ENCODE measurements around the gene SH3GL2.

Gene SH3GL2

DNA sequence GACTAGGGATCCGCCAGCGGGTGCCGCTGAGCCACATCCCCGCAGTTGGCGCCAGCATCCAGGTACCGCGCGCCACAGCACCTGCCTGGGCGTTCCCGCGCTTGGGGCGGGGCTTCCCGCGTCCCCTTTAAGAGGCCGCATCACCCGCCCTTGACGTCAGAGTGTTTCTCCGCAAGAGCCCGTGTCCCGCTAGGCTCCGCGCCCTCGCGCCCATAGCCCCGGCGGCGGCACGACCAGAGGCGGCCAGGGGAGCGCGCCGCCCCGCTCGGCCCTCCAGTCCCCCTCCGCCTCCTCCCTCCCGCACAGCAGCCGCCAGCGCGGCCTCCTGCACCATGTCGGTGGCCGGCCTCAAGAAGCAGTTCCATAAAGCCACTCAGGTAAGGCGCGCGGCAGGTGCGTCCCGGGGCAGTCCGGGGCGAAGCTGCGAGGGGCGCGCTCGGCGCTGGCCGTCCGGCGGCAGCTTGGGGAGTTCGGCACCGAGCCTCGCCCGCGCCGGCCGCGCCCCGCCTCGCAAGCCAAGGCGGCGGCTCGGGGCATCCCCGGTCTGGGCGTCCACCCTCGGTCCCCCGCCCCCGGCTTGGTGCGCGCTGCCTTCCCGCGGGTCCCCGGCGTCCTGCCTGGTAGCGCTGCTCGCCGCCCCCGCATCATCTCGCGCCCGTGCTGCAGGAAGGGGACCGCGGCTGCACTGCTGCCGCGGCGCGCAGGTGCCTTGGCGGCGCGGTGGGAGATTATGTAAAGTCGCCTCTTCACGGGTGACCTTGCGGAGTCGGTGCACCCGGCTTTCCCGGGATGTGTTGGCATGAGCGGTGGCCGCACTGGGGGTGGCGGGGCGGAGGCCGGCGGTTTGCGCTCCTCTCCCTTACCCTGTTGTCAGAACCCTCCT, at the start of gene SH3GL2:
Gene SH3GL2, plus strand, starts transcription at position 156 of the 883 bp plus-strand sequence.
- DNase-seq (ENCODE audit: low spot score), result no peak

GRCh38 chr9:17531642-17532254, 47.1 kb upstream of the SH3GL2 start:
- peak; percentile 15 for DNase-seq (ENCODE audit: low spot score)

GRCh38 chr9:17532461-17532860, 46.4 kb upstream of the SH3GL2 start:
- DNase-seq (ENCODE audit: low spot score), result no peak

DNA sequence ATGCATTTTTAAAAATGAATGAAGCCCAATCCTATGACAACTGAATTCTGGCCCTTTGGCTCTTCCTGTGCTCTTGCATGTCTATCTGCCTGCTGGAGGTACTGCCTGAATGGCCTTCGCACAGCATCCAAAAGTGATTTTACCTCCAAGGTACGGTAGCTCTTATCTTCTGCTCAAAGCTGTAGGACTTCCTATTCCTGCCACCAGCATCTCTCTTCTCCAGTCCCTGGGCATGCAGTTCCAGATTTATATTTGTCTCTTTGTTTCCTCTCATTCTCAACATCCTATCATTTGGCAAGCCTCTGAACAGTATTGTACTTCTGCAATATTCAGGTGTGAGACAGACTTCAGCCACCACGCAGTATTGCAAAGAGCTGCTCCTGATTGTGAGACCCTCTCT, 43.7 kb upstream of the SH3GL2 start:
- no peak for DNase-seq (ENCODE audit: low spot score)

GRCh38 chr9:17536027-17536426, 42.8 kb upstream of the SH3GL2 start:
- no peak for DNase-seq (ENCODE audit: low spot score)

GRCh38 chr9:17551023-17551422, 27.8 kb upstream of the SH3GL2 start:
- DNase-seq (ENCODE audit: low spot score), result no peak

GRCh38 chr9:17555362-17556054, 23.4 kb upstream of the SH3GL2 start:
- DNase-seq (ENCODE audit: low spot score), result no peak

DNA sequence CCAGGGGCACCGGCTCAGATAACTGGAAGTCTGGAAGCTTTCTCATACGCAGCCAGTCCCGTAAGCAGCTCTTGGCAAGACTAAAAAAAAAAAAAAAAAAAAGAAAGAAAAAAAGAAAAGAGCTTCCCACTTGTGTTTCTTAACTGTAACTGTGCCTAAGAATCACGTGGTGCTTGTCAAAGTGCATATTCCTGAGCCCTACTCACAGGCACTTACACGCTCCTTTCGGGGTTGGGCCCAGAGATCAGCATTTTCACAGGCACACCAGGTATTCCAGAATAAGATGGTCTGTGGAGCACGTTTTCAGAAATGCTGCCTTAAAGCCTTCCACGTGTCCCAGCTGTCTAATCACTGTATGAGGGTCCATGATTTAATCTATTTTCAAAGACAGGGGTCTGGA, 22.6 kb upstream of the SH3GL2 start:
- DNase-seq (ENCODE audit: low spot score), result no peak

- DNase-seq (ENCODE audit: low spot score), result no peak
Measured at GRCh38 chr9:17556935-17557334, 21.9 kb upstream of the SH3GL2 start.

DNA sequence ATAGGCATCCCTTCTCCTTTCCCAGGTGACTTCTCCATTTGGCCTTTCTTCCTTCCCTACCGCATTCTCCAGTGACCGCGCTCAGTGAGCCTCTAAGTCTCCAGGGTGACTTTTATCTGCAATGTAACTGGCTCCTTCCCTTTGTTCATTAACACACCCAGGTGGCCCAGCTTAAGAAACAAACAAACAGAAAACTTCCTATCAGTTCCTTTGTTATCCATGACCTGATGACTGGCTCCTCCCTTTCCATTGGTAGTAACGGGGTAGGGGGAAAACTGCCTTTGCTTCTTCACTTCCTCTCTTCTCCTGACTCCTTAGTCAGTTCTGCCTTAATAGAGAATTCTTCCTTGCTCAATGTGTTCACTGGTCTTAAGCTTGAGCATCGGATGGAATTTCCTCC, 7.0 kb upstream of the SH3GL2 start:
- DNase-seq (ENCODE audit: low spot score), result no peak

GRCh38 chr9:17574342-17574741, 4.5 kb upstream of the SH3GL2 start:
- DNase-seq (ENCODE audit: low spot score), result no peak

GRCh38 chr9:17578577-17578910, 322 bp upstream of the SH3GL2 start:
- no peak for DNase-seq (ENCODE audit: low spot score)

- no peak for DNase-seq (ENCODE audit: low spot score)
Measured at GRCh38 chr9:17580119-17580518, 1.3 kb downstream of the SH3GL2 start.

DNA sequence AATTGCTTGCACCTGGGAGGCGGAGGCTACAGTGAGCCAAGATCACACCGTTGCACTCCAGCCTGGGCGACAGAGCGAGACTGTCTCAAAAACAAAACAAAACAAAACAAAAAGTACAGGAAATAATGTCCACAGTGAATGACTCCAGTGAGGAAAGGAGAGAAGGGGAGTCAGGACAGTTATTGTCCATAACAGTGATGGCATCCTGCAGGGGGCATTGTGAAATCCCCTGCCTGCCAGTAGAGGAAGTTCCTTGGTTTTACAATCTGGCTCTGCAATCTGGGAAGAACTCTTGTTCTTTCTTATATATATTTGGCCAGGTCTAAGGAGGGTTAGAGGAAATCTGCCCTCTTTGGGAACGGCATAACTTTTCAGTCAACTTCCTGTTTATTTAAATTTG, 8.2 kb downstream of the SH3GL2 start:
- no peak for DNase-seq (ENCODE audit: low spot score)

- no peak for DNase-seq (ENCODE audit: low spot score)
Measured at GRCh38 chr9:17588395-17588794, 9.5 kb downstream of the SH3GL2 start.

GRCh38 chr9:17588941-17589340, 10.1 kb downstream of the SH3GL2 start:
- DNase-seq (ENCODE audit: low spot score), result no peak

- DNase-seq (ENCODE audit: low spot score), result no peak
Measured at GRCh38 chr9:17589771-17590170, 10.9 kb downstream of the SH3GL2 start.

- no peak for DNase-seq (ENCODE audit: low spot score)
Measured at GRCh38 chr9:17594961-17595360, 16.1 kb downstream of the SH3GL2 start.

GRCh38 chr9:17597977-17598376, 19.1 kb downstream of the SH3GL2 start:
- DNase-seq (ENCODE audit: low spot score), result no peak

- no peak for DNase-seq (ENCODE audit: low spot score)
Measured at GRCh38 chr9:17600962-17601593, 22.2 kb downstream of the SH3GL2 start.

DNA sequence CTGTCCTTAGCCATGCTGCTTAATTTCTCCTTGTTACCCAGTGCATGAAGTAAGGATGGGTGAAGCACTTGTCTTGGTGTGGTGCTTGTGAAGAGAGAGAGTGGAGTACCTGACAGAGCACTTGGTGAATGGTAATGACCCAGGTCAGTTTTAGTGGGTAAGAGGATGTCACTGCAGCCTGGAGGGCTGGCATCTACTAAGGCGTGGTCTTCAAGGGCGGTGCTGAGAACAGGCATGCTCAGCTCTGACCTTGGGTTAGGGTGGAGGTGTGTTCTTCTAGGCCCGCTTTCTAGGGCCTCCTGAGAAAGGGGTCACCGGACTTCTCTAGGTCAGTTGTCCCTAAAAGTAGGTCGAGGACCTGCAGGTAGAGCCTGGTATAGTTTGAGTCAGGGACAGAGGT, 25.7 kb downstream of the SH3GL2 start:
- no peak for DNase-seq (ENCODE audit: low spot score)

- DNase-seq (ENCODE audit: low spot score), result no peak
Measured at GRCh38 chr9:17609312-17610005, 30.6 kb downstream of the SH3GL2 start.
